Fibroblast of skin of right quadriceps (primary cell): ENCODE measurements around the gene ABLIM2.
"Not testable (repeated sequence)": the region's sequence is repeated elsewhere in the genome, so short reads cannot be mapped to it uniquely, and the experiment has no call there.

ENCODE experiments used
- DNase-seq: peaks from one replicate; pipeline ENCODE4 v3.0.0-alpha.2; 2013

Gene ABLIM2

DNA sequence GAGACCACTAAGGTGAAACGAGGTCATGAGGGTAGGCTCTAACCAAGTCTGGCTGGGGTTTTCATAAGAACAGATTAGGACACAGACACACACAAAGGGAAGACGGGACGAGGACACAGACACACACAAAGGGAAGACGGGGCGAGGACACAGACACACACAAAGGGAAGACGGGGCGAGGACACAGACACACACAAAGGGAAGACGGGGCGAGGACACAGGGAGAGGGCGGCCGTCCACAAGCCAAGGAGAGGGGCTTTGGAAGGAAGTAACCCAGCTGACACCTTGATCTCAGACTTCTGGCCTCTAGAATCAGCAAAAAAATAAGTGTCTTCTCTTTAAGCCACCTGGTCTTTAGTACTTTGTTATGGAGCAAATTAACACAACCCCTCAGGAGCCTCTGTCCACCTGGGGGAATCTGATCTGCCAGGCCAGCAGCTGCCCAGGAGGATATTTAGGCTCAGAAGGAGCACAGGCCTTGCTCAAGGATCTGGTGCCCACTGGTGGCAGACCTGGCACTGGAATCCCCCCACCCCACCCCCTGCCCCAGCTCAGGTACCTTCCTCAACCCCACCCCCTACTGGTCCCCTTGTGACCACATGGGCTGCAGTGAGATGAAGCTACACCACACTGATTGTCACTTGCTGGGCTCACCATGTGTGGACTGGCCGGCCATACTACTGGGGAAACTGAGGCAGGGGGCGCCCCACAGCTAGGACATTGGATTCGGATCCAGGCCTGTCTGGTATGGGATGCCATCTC, 2.8 kb downstream of the ABLIM2 start:
- DNase-seq, result no peak

DNA sequence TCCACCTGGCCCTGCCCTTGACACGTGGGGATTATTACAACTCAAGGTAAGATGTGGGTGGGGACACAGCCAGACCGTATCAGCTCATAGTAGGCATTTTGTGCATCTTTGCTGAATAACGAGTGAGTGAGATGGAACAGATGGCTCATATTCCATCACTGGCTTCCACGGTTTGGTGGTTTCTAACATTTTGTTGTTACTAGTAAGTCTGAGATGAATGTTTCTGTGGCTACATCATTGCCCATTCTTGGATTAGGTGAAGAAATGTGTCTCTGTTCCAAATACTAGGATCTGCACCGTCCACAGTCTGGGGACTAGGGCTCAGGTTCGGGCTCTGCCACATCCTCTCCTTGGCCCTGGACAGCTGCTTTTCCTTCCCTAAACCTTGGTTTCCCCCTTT, 3.6 kb downstream of the ABLIM2 start:
- DNase-seq, result no peak

DNA sequence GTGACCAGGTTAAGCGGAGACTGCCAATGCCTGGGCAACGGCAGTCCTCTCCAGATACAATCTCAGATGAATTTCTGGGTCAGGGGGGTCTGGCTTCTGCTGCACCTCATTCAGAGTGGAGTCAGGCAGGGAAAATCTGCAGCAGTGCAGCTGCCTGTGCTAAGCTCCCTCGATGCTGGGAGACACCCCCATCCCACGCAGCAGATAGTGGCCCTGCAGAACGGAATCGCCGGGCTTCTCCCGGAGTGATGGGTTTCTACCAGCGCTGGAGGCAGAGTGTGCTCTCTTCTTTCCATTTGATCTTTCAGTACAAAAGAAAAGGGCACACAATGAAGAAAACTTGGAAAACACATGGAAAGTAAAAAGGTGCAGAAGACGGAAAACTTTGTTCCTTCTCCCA, 5.2 kb downstream of the ABLIM2 start:
- DNase-seq, result no peak

DNA sequence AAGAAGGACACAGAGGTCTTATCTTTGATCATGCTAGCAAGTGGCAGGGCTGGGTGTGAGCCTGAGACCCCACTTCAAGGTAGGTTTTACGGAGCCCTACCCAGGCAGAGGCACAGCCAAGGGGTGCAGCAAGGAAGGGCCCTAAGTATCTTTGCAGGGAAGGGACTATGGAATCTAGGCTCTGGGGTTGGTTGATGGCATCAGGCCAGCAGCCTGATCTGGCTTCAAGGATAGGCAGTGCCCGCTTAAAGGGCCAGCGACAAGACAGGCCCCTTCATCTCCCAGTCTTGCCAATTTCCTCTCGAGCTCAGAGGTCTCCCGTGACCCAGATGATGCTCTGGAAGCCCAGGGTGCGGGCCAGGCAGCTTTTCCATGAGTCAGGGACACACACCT, 5.8 kb downstream of the ABLIM2 start:
- no peak for DNase-seq

DNA sequence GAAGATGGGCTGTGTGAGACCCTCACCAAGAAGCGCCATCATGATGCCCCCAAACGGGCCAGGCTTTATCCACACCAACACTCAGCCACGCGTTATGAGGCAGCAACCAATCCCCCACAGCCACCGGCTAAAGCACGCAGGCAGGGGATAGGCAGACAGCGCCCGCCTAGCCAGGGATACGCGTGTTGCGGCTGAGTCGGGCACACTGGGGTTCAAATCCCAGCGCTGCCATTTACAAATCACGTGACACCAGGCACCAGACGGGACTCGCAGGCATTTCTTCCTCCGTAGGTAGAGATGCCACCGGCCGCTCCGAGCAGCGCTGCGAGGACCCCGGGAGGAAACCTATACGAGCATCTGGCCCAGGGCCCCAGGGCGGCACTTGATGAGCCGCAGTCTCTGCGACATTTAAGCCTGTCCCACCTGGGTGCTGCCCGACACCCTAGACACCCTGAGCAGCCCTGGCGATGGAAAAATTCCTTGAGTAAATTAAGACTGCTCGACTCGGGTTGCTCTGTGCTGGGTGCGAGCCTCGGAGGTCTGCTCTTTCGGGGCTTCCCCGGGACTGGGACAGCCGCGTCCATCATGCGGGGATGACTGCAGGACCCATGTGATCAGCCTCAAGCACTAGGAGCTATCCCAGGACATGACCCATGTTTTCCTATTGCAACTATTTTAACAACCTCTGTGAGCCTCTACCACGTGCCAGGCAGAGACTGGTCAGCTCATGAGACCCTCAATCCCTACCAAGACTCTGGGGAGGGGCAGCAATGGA, 6.3 kb downstream of the ABLIM2 start:
- DNase-seq, result no peak

DNA sequence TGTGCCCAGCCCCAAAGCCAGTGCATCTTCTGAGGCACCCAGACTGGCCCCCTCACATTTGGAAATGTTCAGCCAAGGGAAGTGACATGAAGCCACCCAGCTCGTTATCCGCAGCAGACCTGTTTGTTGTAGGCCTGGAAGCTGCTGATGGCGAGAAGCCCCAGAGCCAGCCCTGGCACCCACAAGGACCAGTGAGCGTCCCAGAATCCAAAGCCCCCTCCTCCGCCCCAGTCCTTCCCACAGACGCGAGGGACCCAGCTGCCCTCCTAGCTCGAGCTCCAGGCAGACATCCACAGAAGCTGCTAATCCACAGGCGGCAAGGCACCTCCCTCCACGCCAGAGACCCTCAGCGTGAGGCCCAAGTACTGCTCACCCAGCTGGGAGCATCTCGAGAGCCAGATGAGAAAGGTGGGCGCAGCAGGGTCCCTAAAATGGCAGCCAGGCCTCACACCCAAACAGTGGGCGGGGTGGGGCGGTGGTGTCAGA, 7.4 kb downstream of the ABLIM2 start:
- DNase-seq, result no peak

DNA sequence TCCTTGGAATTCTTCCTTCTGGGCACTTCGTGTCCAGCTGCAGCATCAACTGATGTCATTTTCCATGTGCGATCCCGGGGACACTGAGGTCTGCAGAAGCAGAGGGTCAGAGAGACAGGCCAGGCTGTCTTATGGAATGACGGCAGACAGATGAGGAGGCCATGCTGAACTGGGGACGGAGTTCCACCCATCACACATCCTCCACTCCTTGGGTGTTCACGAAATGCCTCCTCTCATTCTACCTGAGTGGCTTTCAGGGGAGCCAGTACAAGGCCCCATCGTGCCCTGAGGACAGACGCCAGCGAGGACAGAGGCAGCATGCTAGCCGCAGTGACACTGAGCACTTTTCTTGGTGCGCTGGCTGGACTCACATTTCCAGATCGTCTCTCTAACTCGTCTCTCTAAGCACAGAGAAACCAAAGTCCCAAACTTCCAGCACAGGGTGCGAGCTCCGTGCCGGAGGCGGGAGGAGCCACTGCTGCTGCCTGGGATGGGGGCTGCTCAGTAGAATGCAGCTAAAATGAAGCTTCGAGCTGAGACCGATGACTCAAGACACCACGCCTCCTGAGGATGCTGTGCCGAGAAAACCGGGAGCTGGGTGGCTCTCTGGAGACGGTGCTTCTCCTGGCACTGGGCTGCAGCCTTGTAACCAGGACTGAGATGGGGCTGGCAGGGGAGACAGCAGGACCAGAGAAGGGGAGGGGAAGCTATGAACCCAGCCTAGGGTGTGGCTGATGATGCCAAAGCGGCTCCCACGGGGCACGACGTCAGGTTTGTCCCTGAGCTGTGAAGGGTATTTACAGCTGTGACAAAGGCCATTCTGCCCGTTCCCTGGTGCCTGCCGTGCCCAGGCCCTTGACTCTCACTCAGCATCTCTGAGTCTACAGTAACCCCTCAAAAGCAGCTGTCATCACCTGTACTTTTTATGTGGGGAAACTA, 8.2 kb downstream of the ABLIM2 start:
- DNase-seq, result no peak

DNA sequence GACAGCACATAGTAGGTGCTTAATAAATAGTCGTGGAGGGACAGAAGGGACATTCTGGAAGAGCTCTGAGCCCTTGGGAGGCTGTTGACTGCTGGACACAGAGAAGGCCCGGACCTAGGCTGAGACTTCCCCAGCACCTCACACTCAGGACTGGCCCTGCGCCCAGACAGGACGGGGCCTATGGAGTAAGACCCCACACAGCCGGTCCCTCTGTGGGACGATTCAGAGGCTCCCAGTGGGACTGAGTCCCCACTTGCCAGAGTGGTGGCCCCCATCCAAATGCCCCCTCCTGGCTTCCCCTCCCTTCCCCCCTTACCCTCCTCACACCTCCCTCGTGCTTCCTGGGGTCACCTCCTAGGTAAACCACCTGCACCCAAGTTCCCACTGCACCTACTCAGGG, 8.9 kb downstream of the ABLIM2 start:
- DNase-seq, result no peak

DNA sequence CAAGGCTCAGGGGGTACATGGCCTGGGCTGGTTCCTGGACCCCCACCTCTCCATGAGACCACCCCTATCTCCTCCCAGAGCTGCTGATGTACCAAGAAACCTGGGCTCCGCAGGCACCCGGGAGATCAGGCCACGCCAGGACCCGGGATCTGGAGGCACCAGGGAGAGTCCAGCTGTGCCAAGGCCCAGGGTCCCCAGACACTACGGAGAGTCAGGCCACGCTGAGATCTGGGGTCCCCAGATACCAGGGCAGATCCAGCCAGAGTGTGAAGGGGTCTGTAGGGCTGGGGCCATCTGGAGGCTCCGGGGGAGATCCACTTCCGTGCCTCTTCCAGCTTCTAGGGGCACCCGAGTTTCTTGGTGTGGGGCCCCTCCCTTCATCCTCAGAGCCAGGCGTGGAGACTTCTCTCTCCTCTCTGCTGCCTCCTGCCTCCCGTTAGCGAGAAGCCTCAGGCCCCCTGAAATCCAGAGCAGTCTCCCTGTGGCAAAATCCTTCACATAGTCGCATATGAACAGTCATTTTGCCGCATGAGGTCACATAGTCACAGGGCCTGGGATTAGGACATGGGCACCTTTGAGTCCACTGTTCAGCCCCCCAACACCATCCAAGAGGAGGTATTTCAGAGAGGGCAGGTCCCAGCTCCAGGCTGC, 9.7 kb downstream of the ABLIM2 start:
- DNase-seq, result no peak

DNA sequence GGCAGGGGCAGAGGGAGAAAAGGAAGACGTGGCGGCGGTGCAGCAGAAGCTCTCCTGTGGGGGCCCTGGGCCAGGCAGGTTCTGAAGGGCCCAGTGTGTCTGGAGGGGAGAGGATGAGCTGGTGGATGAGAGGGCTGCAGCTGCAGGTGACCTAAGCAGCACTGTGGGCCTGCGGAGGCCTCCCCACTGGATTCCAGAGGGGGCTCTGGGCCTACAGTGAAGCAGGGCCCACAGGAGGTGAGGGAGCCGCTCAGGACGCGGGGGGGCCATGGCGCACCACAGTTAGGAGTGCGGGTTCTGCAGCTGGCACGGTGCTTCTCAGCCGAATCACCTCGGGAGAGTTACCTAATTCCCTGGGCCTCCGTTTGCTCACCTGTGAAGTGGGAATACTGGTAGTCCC, 10.5 kb downstream of the ABLIM2 start:
- DNase-seq, result no peak

DNA sequence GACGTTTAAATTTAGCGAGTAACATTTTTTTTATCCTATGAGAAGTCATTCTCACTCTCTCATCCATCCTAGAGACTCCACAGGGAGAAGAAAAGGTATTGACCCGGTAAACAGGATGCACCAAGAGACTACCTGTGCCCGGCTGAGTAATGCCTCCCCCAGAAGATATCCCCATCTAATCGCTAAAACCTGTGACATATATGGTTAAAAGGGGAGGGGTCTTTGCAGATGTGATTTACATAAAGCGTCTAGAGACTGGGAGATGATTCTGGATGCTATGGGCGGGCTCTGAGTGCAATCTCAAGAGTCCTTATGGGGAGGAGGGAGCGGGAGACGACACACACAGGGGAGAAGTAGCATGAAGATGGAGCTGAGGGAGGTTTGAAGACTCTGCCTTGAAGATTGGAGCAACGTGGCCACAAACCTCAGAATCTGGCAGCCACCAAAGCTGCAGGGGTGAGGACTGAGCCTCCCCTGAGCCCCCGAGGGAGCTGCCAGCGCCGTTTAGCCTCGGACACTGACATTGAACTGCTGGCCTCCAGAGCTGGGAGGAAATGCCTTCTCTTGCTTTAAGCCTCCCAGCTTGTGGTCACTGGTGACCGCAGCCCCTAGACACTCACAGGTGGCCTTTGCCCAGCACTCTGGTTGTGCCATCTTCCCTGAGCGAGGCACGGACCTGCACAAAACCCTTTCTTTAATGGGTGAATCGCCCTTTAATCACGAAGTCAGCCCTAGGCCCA, 11.2 kb downstream of the ABLIM2 start:
- no peak for DNase-seq

DNA sequence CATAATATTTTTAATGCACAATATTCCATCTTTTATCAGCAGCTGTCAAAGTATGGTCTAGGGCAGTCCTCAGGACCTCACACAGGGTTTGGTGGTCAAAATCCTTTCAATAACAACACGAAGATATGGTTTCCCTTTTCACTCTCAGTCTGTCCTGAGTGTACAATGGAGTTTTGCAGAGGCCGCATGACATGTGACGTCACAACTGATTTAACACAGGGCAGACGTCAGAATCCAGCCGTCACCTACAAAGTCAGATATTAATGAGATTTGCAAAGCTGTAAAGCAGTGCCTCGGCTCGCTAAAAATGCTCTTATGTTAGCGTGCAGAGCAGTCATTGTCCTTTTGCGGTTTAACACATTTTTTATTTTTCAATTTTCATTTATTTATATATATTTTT, 12.5 kb downstream of the ABLIM2 start:
- DNase-seq, result no peak

DNA sequence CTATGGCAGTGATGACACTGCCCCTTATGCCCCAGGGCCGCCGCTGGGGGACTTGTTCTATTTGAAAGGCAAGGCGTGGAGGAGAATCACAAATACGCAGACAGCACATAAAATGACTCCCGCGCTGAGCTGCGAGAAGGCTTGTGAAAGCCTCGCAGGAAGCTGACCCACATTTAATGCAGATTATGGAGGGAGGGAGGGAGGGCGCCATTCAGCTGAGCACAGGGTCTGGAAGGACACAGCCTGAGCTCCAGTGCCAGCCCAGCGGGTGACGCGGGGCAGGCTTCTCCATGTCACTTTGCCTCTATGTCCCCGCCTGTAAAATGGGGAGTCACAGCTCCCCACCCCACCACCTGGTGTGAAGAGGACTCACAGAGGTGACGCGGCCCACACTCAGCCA, 14.3 kb downstream of the ABLIM2 start:
- no peak for DNase-seq

DNA sequence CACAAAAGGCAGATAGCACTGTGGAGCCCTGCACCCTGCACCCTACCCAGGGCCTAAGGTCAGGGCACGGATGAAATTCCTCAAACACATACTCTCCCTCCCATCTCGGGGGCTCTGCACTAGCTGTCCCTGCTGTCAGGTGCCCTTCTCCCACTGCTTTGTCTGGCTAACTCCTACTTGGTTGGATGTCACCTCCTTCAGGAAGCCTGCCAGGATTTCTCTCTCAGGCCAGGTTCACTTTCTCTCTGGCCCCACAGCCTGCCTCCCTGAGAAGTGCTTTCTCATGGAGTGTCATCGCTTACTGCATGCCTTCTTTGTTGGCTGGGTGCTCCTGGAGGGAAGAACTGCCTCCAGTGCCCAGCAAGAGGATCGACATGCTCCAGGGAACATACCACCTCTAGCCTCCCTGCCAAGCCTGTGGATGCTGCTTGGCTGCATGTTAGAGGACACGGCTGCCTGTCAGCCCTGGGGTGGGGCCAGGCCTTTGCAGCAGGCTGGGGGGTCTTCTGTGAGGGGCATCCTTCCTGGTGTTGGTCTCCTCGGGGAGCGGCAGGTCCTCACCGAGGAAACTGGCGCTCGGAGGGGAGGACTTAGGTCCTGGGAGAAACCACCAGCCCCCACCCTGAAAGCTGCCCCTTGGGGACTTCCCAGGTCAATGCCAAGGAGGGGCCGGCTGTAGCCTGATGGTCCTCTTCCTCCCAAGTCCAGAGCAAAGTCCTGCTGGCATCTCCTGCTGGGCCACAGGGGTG, 15.0 kb downstream of the ABLIM2 start:
- no peak for DNase-seq

DNA sequence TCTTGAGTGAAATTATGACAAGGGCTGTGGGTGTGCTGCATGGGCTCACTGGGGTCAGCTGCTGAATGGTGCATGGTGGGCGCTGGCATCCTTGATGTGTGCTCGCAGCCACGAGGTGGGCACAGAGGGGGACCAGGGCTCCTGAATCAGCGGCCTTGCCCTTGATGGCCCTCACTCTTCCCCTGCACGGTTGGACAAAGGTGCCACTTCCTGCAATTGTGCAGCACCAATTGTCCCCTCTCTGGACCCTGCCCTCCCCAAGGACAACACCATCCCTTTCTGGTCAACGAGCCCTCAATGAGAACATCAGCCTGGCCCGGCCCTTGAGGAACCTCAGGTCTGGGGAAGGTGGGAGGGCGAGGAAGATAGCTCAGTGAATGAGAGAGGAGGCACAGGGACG, 16.1 kb downstream of the ABLIM2 start:
- no peak for DNase-seq

DNA sequence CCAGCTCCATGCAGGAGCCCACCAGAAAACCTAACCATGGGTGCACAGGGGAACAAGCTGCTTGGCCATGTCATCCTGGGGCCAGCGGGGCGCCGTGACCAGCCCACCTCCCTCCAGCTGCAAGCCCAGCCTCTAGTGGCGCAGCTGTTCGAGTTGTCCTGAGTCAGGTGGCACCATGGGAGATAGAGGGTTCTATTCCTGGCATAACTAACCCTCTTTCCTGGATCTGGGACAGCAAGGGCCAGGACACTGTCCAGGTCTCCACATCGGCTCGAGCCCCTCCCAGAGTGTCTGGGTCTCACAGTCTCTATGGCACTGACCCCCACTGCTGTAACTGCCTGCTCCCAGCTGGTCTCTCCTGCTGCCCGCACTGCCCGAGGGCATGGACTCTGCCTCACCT, 16.7 kb downstream of the ABLIM2 start:
- DNase-seq, result no peak

DNA sequence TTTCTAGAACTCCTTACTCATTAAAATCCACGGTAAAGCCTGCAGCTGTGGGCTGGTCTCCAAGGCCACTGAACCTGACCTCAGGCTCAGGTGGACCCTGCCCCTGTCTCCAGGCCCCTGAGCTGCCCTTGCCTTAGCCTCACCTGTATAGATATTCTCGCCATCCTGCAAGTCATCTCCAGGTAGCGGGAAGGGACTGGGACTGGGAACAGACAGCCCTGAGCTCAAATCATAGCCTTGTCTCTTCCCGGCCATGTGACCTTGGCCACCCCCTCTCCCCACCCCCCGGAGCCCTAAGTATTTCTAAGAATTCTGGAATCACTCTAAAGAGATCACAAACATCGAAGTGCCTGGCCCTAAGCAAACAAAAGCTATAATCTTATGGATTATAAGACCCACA, 17.7 kb downstream of the ABLIM2 start:
- DNase-seq, result no peak

DNA sequence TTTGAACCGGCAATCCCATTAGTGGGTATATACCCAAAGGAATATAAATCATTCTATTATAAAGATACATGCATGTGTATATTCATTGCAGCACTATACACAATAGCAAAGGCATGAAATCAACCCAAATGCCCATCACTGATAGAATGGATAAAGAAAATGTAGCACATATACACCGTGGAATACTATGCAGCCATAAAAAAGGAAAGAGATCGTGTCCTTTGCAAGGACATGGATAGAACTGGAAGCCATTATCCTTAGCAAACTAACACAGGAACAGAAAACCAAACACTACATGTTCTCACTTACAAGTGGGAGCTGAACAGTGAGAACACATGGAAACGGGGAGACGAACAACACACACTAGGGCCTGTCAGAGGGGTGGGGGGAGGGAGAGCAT, 18.9 kb downstream of the ABLIM2 start:
- DNase-seq, result not testable (repeated sequence)

DNA sequence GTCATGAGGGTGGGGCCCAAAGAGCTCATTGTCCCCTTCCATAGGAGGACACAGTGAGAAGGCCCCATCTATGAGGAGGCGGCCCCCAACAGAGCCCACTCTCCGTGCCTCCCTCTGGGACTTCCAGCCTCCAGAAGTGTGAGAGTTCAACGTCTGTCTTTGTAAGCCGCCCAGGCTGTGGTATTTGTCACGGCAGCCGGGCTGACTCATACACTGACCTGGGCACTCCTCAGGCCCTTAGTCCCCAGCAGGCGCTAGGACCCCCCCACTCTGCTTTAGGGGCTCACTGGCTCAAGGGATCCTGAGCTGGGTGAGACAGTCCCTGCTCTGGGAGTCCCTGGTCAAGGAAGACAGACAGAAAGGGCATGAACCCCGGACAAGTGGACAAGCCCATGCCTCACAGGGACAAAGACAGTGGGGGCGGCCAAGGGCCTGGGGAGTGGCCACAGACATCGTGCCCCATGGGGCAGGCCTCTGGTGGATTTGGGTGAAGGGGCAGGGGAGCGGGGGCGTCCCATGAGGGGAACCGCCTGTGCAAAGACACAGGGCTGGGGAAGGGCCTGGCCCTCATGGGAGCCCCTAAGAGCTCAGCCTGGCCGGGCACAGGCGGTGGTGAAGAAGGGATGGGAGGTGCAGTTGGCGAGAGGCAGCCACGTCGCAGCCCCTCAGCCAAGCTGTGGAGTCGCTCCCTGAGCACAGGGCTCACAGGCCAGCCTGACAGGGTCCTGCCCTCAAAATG, 21.5 kb downstream of the ABLIM2 start:
- no peak for DNase-seq

DNA sequence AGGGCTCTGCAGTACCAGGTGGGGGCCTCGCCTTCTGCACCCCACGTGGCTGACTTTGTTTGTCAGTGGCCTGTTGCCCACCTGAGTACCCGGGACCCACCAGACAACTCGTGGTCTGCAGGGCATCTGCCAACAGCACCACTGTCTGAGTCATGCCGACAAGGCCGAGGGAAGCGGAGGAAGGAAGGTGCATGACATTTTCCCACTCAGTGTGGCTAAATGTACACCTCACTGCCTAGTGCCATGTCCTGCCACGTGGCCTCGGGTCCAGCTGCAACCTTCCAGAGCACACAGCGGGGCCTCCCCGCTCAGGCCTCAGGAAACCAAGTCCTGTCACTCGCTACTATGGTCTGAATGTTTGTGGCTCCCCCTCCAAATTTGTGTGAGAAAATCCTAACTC, 22.1 kb downstream of the ABLIM2 start:
- no peak for DNase-seq

DNA sequence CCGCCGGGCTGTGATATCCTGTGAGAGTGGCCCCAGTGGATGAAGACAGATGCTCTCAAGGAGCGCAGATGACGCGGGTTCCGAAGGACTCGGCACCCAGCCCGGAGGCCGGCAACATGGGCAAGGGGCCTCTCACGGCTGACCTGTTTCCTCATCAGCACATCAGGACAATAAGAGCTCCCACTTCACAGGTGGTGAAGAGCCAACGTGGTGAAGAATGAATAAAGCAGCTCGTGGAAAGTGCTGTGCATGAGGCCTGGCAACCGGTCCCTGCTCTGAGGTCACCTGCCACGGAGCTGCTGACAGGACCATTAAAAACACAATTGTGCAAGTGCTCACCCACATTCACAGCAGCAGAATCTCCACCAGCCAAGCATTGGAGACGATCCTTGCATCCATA, 22.9 kb downstream of the ABLIM2 start:
- no peak for DNase-seq
